Common myeloid progenitor, CD34-positive (primary cell): ENCODE measurements around the gene LTA.
A peak's percentile ranks its signal among the peaks of the same experiment; 100 is the strongest.

Experiments used
- CTCF ChIA-PET: fragments of 350-600 bp; sonication (Branson Sonifier 250); formaldehyde crosslinking; loops from one replicate; lab custom pipeline; 2021; ENCODE audit warnings: antibody characterized with exemption; lab: Charles Lee
- POLR2A ChIA-PET: fragments of 350-600 bp; sonication (Branson Sonifier 250); formaldehyde crosslinking; loops from one replicate; lab custom pipeline; 2021; ENCODE audit warnings: antibody characterized with exemption; lab: Charles Lee
- DNase-seq, 3 donors: peaks; one replicate each; pipeline versions ENCODE4 v3.0.0 to v3.0.0-alpha.2; 2013
- H3K27ac ChIP-seq, 2 experiments: 1 replicate in 1 of 2; 2 replicates in 1 of 2; pipeline ENCODE4 v1.7.0; 2013; ENCODE audit warnings: inconsistent platforms in 2 of 2, low read length in 2 of 2, mild to moderate bottlenecking in 2 of 2, low read depth in 1 of 2, moderate library complexity in 1 of 2; ENCODE audit not compliant: severe bottlenecking in 2 of 2, insufficient read depth in 1 of 2, poor library complexity in 1 of 2
- H3K27me3 ChIP-seq, 5 experiments: replicated peaks in 2 of 5; 1 replicate in 3 of 5; 2 replicates in 2 of 5; pipeline versions ENCODE4 v1.6.1 to v1.7.0; 2013; ENCODE audit warnings: low read length in 4 of 5, mild to moderate bottlenecking in 2 of 5, moderate library complexity in 2 of 5, inconsistent platforms in 1 of 5; ENCODE audit not compliant: insufficient read depth in 5 of 5, control insufficient read depth in 4 of 5
- H3K36me3 ChIP-seq, 4 experiments: 1 replicate in 2 of 4; 2 replicates in 2 of 4; pipeline versions ENCODE4 v1.6.1 to v1.7.0; 2013; ENCODE audit warnings: low read length in 3 of 4, control low read depth in 1 of 4, mild to moderate bottlenecking in 1 of 4; ENCODE audit not compliant: control insufficient read depth in 4 of 4, insufficient read depth in 4 of 4
- H3K4me1 ChIP-seq, 4 experiments: 1 replicate in 3 of 4; 2 replicates in 1 of 4; pipeline versions ENCODE4 v1.6.1 to v1.7.1; 2013; ENCODE audit warnings: low read length in 3 of 4, mild to moderate bottlenecking in 3 of 4, control low read depth in 1 of 4, inconsistent platforms in 1 of 4, moderate library complexity in 1 of 4; ENCODE audit not compliant: control insufficient read depth in 4 of 4, insufficient read depth in 4 of 4; ENCODE audit errors: control extremely low read depth in 1 of 4
- H3K4me3 ChIP-seq, 7 experiments: 1 replicate in 4 of 7; 2 replicates in 3 of 7; pipeline versions ENCODE4 v1.5.1 to v1.7.0; 2013; ENCODE audit warnings: mild to moderate bottlenecking in 7 of 7, low read length in 6 of 7, moderate library complexity in 6 of 7, inconsistent platforms in 2 of 7, low read depth in 2 of 7, control low read depth in 1 of 7; ENCODE audit not compliant: insufficient read depth in 4 of 7, control insufficient read depth in 1 of 7; ENCODE audit errors: extremely low read depth in 1 of 7
- H3K9me3 ChIP-seq, 5 experiments: 1 replicate in 4 of 5; 2 replicates in 1 of 5; pipeline versions ENCODE4 v1.6.1 to v1.7.1; 2013; ENCODE audit warnings: low read length in 4 of 5, mild to moderate bottlenecking in 2 of 5, inconsistent platforms in 1 of 5, low read depth in 1 of 5, moderate library complexity in 1 of 5; ENCODE audit not compliant: control insufficient read depth in 4 of 5, insufficient read depth in 2 of 5; ENCODE audit errors: control extremely low read depth in 1 of 5
- WGBS: methylation state at CpG from one replicate; pipeline ENCODE4 v1.1.5; 2013; ENCODE audit not compliant: insufficient coverage; 5-methylcytosine and 5-hydroxymethylcytosine counted together

Gene LTA

GRCh38 chr6:31569861-31570536 lies 2.1 kb upstream of the LTA start:
- WGBS = no CpG with 5 or more reads among the region's 1 CpG
- Histone ChIP-seq H3K36me3 (no peaks in the 10 kb centered on the region), H3K4me3 (no peak overlapping the region), H3K9me3 (no peaks in the 10 kb centered on the region), H3K27me3 (no peaks in the 10 kb centered on the region), H3K4me1 (peaks cover 0 to 32% (median 10%) of the 10 kb centered on the region in 4 experiments), H3K27ac (no peak overlapping the region)
- ChIA-PET POLR2A (interaction anchor here (0.7 kb wide), 1 partner anchor 82 kb away, joined by 3 read pairs; no protein-coding TSS in a partner anchor), CTCF (interaction anchor here (0.6 to 9.9 kb wide), 6 partner anchors 7 to 26 kb away, joined by 3 to 139 read pairs (median 13); partner anchors contain the start of genes LTB, NCR3 and TNF)
- no peak for DNase-seq

- ChIA-PET CTCF (interaction anchor here (6.5 to 19.6 kb wide), 4 partner anchors 6 to 25 kb away, joined by 76 to 605 read pairs (median 348); partner anchors contain the start of genes ATP6V1G2, DDX39B, LST1 and LTA), POLR2A (interaction anchor here (0.7 kb wide), 1 partner anchor 10 kb away, joined by 4 read pairs; no protein-coding TSS in a partner anchor)
- no peaks in the 10 kb centered on the region for H3K27me3 ChIP-seq
- H3K27ac ChIP-seq = no peak overlapping the region
- H3K4me3 ChIP-seq = no peak overlapping the region
- 97% methylated on average over 9 of the region's 9 CpGs for WGBS
- H3K4me1 ChIP-seq = peaks cover 0 to 33% (median 28%) of the 10 kb centered on the region in 4 experiments
- DNase-seq = no peak
- H3K36me3 ChIP-seq = no peaks in the 10 kb centered on the region
- H3K9me3 ChIP-seq = no peaks in the 10 kb centered on the region
Observed at GRCh38 chr6:31573239-31574105, 1.4 kb downstream of the LTA start.

DNA sequence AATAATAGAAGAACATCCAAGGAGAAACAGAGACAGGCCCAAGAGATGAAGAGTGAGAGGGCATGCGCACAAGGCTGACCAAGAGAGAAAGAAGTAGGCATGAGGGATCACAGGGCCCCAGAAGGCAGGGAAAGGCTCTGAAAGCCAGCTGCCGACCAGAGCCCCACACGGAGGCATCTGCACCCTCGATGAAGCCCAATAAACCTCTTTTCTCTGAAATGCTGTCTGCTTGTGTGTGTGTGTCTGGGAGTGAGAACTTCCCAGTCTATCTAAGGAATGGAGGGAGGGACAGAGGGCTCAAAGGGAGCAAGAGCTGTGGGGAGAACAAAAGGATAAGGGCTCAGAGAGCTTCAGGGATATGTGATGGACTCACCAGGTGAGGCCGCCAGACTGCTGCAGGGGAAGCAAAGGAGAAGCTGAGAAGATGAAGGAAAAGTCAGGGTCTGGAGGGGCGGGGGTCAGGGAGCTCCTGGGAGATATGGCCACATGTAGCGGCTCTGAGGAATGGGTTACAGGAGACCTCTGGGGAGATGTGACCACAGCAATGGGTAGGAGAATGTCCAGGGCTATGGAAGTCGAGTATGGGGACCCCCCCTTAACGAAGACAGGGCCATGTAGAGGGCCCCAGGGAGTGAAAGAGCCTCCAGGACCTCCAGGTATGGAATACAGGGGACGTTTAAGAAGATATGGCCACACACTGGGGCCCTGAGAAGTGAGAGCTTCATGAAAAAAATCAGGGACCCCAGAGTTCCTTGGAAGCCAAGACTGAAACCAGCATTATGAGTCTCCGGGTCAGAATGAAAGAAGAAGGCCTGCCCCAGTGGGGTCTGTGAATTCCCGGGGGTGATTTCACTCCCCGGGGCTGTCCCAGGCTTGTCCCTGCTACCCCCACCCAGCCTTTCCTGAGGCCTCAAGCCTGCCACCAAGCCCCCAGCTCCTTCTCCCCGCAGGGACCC lies 2.3 kb downstream of the LTA start:
- Histone ChIP-seq H3K27ac (no peak overlapping the region), H3K9me3 (no peaks in the 10 kb centered on the region), H3K27me3 (no peaks in the 10 kb centered on the region), H3K36me3 (no peaks in the 10 kb centered on the region), H3K4me1 (peaks cover 0 to 31% (median 26%) of the 10 kb centered on the region in 4 experiments), H3K4me3 (no peak overlapping the region)
- DNase-seq = no peak
- ChIA-PET POLR2A (interaction anchor here (0.7 to 1.8 kb wide), 3 partner anchors 11 to 77 kb away, joined by 3 to 6 read pairs (median 4); no protein-coding TSS in a partner anchor), CTCF (interaction anchor here (6.5 to 19.6 kb wide), 4 partner anchors 7 to 25 kb away, joined by 76 to 605 read pairs (median 348); partner anchors contain the start of genes ATP6V1G2, DDX39B, LST1 and LTA)
- WGBS = 91% methylated on average over 13 of the region's 14 CpGs

- DNase-seq = peak in 2 of 3 donors; percentile 34 to 35
- Histone ChIP-seq H3K36me3 (no peaks in the 10 kb centered on the region), H3K27ac (no peak within 1 kb of the TSS), H3K4me3 (peak within 1 kb of the TSS in 5 of 7 experiments; percentile 8 to 67 (median 55)), H3K9me3 (no peaks in the 10 kb centered on the region), H3K4me1 (peaks cover 0 to 37% (median 31%) of the 10 kb centered on the region in 4 experiments), H3K27me3 (no peaks in the 10 kb centered on the region)
- POLR2A ChIA-PET = interaction anchor here (0.6 to 1.8 kb wide), 3 partner anchors 9 to 76 kb away, joined by 3 to 6 read pairs (median 3); no protein-coding TSS in a partner anchor
- WGBS = 54% methylated on average over 7 of the region's 19 CpGs
- CTCF ChIA-PET = interaction anchor here (6.5 to 19.6 kb wide), 4 partner anchors 8 to 26 kb away, joined by 76 to 605 read pairs (median 348); partner anchors contain the start of genes ATP6V1G2, DDX39B, LST1 and LTA
Observed at GRCh38 chr6:31575335-31575901, 3.3 kb downstream of the LTA start, which contains the start of gene TNF. TSS of gene TNF (plus strand) at chr6:31575565. CDS start at chr6:31575742, 177 bp downstream.

- Histone ChIP-seq H3K4me1 (peaks cover 0 to 43% (median 36%) of the 10 kb centered on the region in 4 experiments), H3K4me3 (peak overlapping the region in 5 of 7 experiments; percentile 8 to 67 (median 55)), H3K27ac (no peak overlapping the region), H3K27me3 (no peaks in the 10 kb centered on the region), H3K36me3 (no peaks in the 10 kb centered on the region), H3K9me3 (no peaks in the 10 kb centered on the region)
- ChIA-PET POLR2A (interaction anchor here (0.6 to 1.8 kb wide), 3 partner anchors 8 to 17 kb away, joined by 3 to 6 read pairs (median 4); partner anchors contain the start of gene LST1), CTCF (interaction anchor here (6.5 to 19.6 kb wide), 4 partner anchors 9 to 26 kb away, joined by 76 to 605 read pairs (median 348); partner anchors contain the start of genes ATP6V1G2, DDX39B, LST1 and LTA)
- no peak for DNase-seq
- WGBS = 76% methylated on average over 7 of the region's 8 CpGs
Observed at GRCh38 chr6:31575952-31576685, 4.0 kb downstream of the LTA start.
